Stimulated activated naive CD8-positive, alpha-beta T cell treated with anti-CD3 and anti-CD28 coated beads, Interleukin-15, amount 100 ng/mL, for 72 hours (primary cell): Measurements from ENCODE around the gene PGRMC1.
"Not testable (repeated sequence)": the region's sequence is repeated elsewhere in the genome, so short reads cannot be mapped to it uniquely, and the experiment has no call there.

Source experiments
- ATAC-seq: fragments of 150-1000 bp; cut with Tn5 transposase; 2 replicates; pipeline ENCODE4 v1.10.0; 2021; ENCODE audit warnings: mild to moderate bottlenecking, moderate library complexity
- DNase-seq, 2 donors: peaks; one replicate each; pipeline ENCODE4 v3.0.0; 2021 to 2022
- H3K27ac Mint-ChIP-seq, 2 donors: one replicate each; pipeline ENCODE4 v1.8.0; 2022; ENCODE audit warnings: mild to moderate bottlenecking in 2 of 2, mixed read lengths in 2 of 2, moderate library complexity in 2 of 2
- H3K27me3 Mint-ChIP-seq: one replicate; pipeline ENCODE4 v1.8.0; 2022; ENCODE audit warnings: mixed read lengths
- H3K4me1 Mint-ChIP-seq: one replicate; pipeline ENCODE4 v1.8.0; 2022; ENCODE audit warnings: mild to moderate bottlenecking, mixed read lengths
- H3K4me3 Mint-ChIP-seq, 2 donors: one replicate each; pipeline ENCODE4 v1.8.0; 2022; ENCODE audit warnings: mild to moderate bottlenecking in 2 of 2, mixed read lengths in 2 of 2, moderate library complexity in 1 of 2
- H3K9me3 Mint-ChIP-seq, 2 donors: one replicate each; pipeline ENCODE4 v1.8.0; 2022; ENCODE audit warnings: mixed read lengths in 2 of 2

PGRMC1 gene

DNA sequence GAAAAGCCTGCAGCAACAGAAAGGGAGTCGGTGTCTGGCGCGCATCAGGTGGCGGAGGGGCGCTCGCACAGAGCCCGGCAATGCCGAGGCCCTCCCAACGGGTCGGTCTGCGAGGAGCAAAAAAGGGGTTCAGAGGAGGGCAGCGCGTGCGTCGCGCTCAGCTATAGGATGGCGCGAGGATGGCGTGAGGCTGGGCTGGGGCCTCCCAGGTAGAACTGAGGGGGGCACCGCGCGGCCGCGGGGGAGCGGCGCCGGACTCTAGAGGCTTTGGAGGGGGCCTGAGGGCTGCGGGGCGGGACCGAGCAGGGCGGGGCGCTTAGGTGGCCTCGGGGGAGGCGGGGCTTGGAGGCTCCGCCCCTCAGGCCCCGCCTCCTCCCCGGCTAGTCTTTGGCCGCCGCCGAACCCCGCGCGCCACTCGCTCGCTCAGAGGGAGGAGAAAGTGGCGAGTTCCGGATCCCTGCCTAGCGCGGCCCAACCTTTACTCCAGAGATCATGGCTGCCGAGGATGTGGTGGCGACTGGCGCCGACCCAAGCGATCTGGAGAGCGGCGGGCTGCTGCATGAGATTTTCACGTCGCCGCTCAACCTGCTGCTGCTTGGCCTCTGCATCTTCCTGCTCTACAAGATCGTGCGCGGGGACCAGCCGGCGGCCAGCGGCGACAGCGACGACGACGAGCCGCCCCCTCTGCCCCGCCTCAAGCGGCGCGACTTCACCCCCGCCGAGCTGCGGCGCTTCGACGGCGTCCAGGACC, at the start of gene PGRMC1:
PGRMC1 (plus strand) TSS at position 414 of the 751 bp plus-strand sequence; CDS start at position 493, 79 bp downstream.
- Mint-ChIP-seq H3K9me3 (no peaks in the 10 kb centered on the region), H3K4me3 (peak within 1 kb of the TSS; percentile 84 to 89), H3K4me1 (peaks cover 36% of the 10 kb centered on the region), H3K27ac (peak within 1 kb of the TSS; percentile 90 to 99), H3K27me3 (peaks cover 8% of the 10 kb centered on the region)
- DNase-seq (peak; percentile 77 to 81), ATAC-seq (peak; percentile 93)

DNA sequence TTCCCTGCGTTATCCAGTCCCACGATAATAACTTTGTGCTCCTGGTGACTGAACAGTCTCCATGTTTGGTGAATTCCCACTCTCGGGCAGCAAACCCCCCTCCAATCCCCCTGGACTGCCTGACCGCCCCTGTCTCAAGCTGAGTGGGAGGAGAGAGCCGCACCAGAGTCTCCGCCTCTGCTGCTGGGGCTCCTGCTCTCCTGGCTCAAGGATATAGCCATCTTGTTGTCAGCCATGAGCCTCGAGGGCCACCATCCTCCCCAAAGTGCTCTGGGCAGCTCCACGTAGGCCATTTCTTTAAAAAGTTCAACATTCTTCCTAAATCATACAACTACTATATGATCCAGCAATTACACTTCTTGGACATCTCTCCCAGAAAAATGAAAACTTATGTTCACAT, 49.3 kb upstream of the PGRMC1 start:
- Mint-ChIP-seq H3K27me3 (no peaks in the 10 kb centered on the region), H3K27ac (no peak overlapping the region), H3K4me3 (no peak overlapping the region), H3K4me1 (no peaks in the 10 kb centered on the region), H3K9me3 (no peaks in the 10 kb centered on the region)
- ATAC-seq (no peak), DNase-seq (no peak)

DNA sequence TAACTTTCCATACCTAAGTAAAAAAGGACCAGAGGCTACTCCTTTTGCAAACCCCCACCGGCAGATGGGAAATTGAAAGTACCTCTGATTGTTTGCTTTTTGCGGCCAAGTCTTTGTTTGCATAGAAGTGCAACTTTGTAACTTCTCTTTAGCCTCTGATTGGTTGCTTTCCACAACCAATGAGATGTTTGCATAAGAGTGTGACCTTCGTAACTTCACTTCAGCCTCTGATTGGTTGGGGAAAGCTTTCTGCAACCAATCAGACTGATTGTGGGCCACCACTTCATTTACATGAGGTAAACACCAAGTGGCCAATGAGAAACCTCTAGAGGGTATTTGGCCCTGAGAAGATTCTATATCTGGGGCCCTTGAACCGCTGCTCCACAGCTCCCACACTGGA, 48.8 kb upstream of the PGRMC1 start:
- ATAC-seq, result no peak
- no peaks in the 10 kb centered on the region for H3K27me3 Mint-ChIP-seq
- no peak overlapping the region for H3K27ac Mint-ChIP-seq
- H3K4me3 Mint-ChIP-seq, result no peak overlapping the region
- H3K4me1 Mint-ChIP-seq, result no peaks in the 10 kb centered on the region
- H3K9me3 Mint-ChIP-seq, result no peaks in the 10 kb centered on the region
- DNase-seq, result no peak

DNA sequence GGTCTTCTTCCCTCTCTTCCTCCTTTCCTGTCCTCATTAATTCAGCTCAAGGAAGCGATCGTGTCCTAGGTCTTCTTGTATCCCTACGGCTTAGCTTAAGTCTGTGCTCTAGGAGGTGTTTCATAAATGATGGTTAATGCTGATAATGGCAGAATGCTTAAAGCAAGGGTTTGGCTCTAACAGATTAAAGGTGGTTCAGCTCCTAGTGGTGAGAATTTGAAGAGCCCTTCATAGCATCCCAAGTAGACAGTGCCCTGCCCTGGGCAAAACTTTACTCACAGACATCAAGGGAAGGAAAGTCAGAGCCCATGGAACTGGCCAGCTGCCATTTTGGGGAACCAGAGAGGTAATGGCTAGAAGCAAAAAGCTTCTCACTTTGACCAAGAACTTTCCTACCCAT, 47.0 kb upstream of the PGRMC1 start:
- no peak for DNase-seq
- Mint-ChIP-seq H3K27me3 (no peaks in the 10 kb centered on the region), H3K27ac (no peak overlapping the region), H3K4me1 (no peaks in the 10 kb centered on the region), H3K4me3 (no peak overlapping the region), H3K9me3 (no peaks in the 10 kb centered on the region)
- ATAC-seq, result no peak

DNA sequence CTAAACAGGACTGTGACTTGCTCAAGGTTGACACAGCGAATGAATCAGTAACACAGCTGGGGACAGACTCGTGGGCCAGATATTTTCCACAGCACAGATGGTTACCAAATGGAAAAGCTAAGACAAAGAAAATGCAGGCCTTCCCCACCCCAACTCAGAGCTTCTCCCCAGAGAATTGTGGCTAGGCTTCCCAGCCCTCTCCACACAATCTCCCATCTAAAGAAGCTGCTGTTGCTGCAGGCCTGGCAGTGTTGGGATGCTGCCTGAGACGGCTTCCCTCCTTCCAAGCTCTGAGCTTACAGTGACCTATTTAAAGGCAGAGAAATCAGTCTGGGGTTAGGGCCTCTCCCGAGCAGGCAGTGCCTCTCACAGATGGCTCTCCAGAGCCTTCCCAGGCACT, 46.5 kb upstream of the PGRMC1 start:
- Mint-ChIP-seq H3K4me1 (no peaks in the 10 kb centered on the region), H3K4me3 (no peak overlapping the region), H3K27me3 (no peaks in the 10 kb centered on the region), H3K27ac (no peak overlapping the region), H3K9me3 (no peaks in the 10 kb centered on the region)
- DNase-seq (no peak), ATAC-seq (no peak)

DNA sequence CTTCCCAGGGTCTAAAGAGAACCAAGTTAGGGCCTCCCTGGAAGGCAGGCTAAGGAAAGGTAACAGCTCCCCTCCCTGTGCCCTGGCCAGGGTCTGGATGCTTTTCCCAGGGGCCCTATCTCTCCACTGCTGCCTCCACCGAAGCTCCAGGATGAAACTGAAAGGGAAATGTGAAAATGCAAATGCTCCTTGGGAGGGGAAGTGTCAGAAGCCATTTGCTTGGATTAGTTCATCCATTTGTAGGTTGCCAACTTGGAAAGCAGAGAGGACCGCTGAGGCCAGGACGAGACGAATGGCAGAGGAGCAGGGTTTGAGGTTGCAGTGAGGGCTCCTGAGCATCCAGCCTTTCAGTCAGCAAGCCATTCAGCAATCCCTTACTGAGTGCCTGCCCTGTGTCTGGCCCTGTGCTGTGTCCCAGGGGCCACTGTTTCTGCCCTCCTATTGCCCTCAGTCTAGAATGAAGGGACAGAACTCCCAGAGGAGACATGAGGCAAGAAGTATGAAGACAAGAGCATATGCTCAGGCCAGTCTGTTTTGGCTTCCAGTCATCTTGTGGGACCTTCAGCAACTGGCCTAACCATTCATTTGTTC, 45.9 kb upstream of the PGRMC1 start:
- DNase-seq, result no peak
- no peak overlapping the region for H3K4me3 Mint-ChIP-seq
- ATAC-seq, result no peak
- no peaks in the 10 kb centered on the region for H3K9me3 Mint-ChIP-seq
- H3K4me1 Mint-ChIP-seq, result no peaks in the 10 kb centered on the region
- H3K27ac Mint-ChIP-seq, result no peak overlapping the region
- no peaks in the 10 kb centered on the region for H3K27me3 Mint-ChIP-seq

DNA sequence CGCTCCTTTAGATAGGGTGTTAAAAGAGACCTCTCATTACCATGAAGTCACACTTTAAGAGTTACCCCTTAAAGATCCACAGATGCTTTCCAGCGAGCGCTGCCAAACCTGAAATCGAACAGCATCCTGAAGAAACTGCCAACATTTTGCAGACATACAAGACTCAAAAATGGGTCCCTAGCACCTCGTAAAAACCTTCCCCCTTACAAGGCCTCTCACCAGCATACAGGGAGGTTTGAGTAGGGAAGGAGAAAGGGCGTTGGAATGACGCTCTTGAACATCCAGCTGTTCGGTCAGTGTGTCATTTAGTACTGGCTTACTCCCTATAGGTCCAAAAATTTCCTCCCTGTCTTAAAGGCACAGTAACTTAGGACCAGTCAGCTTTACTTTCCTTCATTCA, 45.3 kb upstream of the PGRMC1 start:
- Mint-ChIP-seq H3K4me1 (no peaks in the 10 kb centered on the region), H3K27ac (no peak overlapping the region), H3K4me3 (no peak overlapping the region), H3K27me3 (no peaks in the 10 kb centered on the region), H3K9me3 (no peaks in the 10 kb centered on the region)
- ATAC-seq (no peak), DNase-seq (no peak)

DNA sequence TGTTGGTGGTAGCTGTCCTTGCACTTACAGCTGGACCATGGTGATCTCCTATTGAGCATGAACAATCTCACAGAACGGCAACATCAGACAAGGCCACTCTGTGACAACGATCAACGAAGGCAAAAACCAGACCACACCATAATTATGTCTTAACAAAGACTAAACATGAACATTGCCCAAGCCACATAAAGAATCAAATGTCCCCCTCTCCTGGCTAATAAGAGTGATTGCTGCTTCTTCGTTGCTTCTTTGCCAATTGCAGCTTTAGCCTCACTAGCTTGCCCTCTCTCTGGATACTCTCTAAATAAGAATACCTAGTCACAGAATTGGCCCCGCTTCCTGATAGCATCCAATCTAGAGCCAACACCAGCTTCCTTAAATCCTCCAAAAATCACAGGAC, 41.5 kb upstream of the PGRMC1 start:
- Mint-ChIP-seq H3K27ac (peak overlapping the region in 1 of 2 donors; percentile 69), H3K4me1 (peaks cover 2% of the 10 kb centered on the region), H3K27me3 (no peaks in the 10 kb centered on the region), H3K4me3 (no peak overlapping the region), H3K9me3 (no peaks in the 10 kb centered on the region)
- no peak for DNase-seq
- no peak for ATAC-seq

DNA sequence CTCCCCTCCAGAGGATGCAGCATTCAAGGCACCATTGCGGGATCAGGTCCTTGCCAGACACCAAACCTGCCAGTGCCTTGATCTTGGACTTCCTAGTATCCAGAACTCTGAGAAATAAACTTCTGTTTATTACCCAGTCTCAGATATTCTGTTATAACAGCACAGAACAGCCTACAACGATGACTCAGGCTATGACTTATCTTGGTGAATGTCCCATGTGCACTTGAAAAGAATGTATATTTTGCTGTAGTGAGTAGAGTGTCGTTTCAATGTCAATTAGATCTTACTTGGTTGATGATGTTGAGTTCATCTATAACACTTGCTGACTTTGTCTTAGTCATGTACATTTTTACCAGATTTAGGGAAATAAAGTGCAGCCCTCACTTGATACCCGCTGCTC, 34.5 kb upstream of the PGRMC1 start:
- H3K4me3 Mint-ChIP-seq, result no peak overlapping the region
- H3K9me3 Mint-ChIP-seq, result no peaks in the 10 kb centered on the region
- no peak for DNase-seq
- H3K27ac Mint-ChIP-seq, result no peak overlapping the region
- peaks cover 15% of the 10 kb centered on the region for H3K4me1 Mint-ChIP-seq
- peaks cover 10% of the 10 kb centered on the region for H3K27me3 Mint-ChIP-seq
- ATAC-seq, result no peak

DNA sequence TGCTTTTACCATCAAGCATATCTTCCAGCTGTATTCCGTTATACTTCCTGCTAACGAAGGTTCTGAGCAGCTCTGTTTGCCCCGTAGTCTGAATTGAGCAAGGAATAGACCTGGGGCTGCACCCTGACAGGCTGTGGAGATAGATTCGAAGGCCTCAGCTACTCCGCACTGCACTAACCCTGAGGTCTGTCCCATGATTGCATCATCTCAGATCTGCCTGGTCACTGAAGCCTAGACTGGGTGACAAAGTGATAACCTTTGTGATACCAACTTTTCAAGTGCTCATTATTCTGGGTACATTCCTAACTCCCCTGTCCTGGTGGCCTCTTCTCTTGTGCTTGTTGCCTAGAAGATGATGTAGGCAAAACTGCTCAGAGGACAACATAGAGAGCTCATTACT, 29.9 kb upstream of the PGRMC1 start:
- Mint-ChIP-seq H3K4me3 (peak overlapping the region in 1 of 2 donors; percentile 9), H3K27me3 (peaks cover 10% of the 10 kb centered on the region), H3K27ac (peak overlapping the region in 1 of 2 donors; percentile 89), H3K9me3 (no peaks in the 10 kb centered on the region), H3K4me1 (peaks cover 5% of the 10 kb centered on the region)
- ATAC-seq (no peak), DNase-seq (peak in 1 of 2 donors; percentile 1)

DNA sequence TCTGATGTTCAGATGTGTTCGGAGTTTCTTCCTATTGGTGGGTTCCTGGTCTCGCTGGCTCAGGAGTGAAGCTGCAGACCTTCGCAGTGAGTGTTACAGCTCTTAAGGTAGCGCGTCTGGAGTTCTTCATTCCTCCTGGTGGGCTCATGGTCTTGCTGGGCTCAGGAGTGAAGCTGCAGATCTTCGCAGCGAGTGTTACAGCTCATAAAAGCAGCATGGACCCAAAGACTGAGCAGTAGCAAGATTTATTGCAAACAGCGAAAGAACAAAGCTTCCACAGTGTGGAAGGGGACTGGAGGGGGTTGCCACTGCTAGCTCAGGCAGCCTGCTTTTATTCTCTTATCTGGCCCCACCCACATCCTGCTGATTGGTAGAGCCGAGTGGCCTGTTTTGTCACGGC, 28.6 kb upstream of the PGRMC1 start:
- not testable (repeated sequence) for H3K9me3 Mint-ChIP-seq
- H3K27me3 Mint-ChIP-seq, result peaks cover 10% of the 10 kb centered on the region

DNA sequence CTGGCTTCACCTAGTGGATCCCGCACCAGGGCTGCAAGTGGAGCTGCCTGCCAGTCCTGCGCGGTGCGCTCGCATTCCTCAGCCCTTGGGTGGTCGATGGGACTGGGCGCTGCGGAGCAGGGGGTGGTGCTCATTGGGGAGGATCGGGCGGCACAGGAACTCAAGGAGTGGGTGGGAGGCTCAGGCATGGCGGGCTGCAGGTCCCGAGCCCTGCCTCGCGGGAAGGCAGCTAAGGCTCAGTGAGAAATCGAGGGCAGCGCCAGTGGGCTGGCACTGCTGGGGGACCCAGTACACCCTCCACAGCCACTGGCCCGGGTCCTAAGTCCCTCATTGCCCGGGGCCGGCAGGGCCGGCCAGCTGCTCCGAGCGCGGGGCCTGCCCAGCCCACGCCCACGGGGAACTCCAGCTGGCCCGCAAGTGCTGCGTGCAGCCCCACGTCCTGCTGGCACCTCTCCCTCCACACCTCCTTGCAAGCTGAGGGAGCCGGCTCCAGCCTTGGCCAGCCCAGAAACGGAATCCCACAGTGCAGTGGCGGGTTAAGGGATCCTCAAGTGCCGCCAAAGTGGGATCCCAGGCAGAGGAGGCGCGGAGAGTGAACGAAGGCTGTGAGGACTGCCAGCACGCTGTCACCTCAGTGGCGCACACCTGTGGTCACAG, 27.6 kb upstream of the PGRMC1 start:
- Mint-ChIP-seq H3K27me3 (peaks cover 10% of the 10 kb centered on the region), H3K9me3 (no peaks in the 10 kb centered on the region), H3K27ac (no peak overlapping the region), H3K4me3 (no peak overlapping the region), H3K4me1 (peaks cover 5% of the 10 kb centered on the region)
- DNase-seq (no peak), ATAC-seq (no peak)

More for the DNA sequence above, 28.6 kb upstream of the PGRMC1 start:
- H3K4me3 Mint-ChIP-seq, ATAC-seq, H3K4me1 Mint-ChIP-seq, DNase-seq: not testable (repeated sequence)
- H3K27ac Mint-ChIP-seq, result peak overlapping the region in 1 of 2 donors; percentile 67

DNA sequence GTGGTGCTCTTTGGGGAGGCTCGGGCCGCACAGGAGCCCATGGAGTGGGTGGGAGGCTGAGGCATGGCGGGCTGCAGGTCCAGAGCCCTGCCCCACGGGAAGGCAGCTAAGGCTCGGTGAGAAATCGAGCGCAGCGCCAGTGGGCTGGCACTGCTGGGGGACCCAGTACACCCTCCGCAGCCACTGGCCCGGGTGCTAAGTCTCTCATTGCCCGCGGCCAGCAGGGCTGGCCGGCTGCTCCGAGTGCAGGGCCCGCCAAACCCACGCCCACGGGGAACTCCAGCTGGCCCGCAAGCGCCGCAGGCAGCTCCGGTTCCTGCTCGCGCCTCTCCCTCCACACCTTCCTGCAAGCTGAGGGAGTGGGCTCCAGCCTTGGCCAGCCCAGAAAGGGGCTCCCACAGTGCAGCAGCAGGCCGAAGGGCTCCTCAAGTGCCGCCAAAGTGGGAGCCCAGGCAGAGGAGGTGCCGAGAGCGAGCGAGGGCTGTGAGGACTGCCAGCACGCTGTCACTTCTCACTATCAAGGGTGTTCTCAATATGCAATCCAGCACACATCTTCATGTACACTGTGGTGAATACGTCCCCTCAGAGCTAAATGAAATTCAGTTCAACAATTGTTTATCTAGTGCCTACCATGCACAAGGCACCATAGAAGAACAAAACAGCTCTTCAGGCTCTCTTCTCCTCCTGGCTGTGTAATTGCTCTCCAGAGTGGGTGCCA, 25.0 kb upstream of the PGRMC1 start:
- ATAC-seq, result not testable (repeated sequence)

DNA sequence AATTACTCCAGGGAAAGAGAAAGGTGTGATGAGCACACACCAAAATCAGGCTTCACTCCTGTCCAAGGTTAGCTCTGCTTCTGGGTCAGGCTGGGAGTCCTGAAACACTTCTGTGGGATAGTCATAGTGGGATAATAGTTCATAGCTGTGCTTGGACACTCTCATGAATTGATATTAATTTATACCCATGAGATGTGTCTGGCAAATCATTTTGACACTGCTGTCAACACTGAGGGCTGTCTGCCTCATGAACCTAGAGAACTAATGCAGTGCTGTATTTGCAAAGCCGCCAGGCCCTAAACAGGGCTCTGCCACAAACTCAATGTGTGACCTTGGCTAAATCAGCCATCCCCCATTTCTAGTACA, 24.5 kb upstream of the PGRMC1 start:
- H3K9me3 Mint-ChIP-seq, result no peaks in the 10 kb centered on the region
- H3K27ac Mint-ChIP-seq, result no peak overlapping the region
- no peaks in the 10 kb centered on the region for H3K4me1 Mint-ChIP-seq
- no peak overlapping the region for H3K4me3 Mint-ChIP-seq
- DNase-seq (no peak), ATAC-seq (no peak)
- no peaks in the 10 kb centered on the region for H3K27me3 Mint-ChIP-seq

More for the DNA sequence above, 25.0 kb upstream of the PGRMC1 start:
- H3K4me3 Mint-ChIP-seq, H3K27me3 Mint-ChIP-seq, H3K4me1 Mint-ChIP-seq, H3K9me3 Mint-ChIP-seq, H3K27ac Mint-ChIP-seq, DNase-seq: not testable (repeated sequence)

DNA sequence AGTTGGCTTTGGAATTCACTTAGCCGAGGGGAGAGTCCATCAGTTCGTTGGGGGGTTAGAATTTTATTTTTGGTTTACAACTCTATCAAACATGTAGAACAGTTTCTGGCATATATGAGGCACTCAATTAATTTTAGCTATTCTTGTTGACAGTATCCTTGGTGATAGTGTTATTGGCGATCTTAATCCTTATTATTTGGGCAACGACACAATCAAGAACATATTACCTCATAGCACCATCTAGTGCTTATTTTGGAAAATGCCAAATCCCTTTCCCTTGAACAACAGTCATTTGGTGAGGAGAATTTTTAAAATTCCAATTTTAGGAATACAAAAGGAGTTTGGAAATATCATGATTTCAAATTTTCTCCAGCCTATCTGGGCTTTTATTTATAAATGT, 17.9 kb upstream of the PGRMC1 start:
- Mint-ChIP-seq H3K4me3 (no peak overlapping the region), H3K9me3 (no peaks in the 10 kb centered on the region), H3K27ac (no peak overlapping the region), H3K4me1 (no peaks in the 10 kb centered on the region), H3K27me3 (peaks cover 5% of the 10 kb centered on the region)
- no peak for DNase-seq
- no peak for ATAC-seq

DNA sequence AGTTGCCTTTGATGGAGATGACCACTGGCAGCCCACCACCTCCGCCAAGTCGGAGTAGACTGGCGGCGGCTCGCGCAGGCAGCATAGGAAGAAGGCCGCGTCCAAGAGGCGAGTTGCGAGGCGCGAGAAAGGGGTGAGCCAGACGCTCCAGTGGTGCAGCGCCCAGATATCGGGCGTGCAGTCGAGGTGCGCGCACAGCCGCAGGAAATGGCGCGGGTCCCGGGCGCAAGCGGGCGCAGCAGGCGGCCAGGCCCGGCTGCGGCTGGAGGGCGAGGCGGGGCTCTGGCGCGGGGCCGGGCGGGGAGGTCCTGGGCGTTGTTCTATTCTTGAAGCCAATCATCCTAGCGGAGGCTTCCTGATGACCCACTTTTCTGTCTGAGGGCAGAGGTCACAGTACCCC, 13.2 kb upstream of the PGRMC1 start:
- no peak overlapping the region for H3K27ac Mint-ChIP-seq
- H3K27me3 Mint-ChIP-seq, result peaks cover 23% of the 10 kb centered on the region

More for the DNA sequence above, 13.2 kb upstream of the PGRMC1 start:
- Mint-ChIP-seq H3K4me1 (no peaks in the 10 kb centered on the region), H3K9me3 (no peaks in the 10 kb centered on the region), H3K4me3 (no peak overlapping the region)
- ATAC-seq, result no peak
- no peak for DNase-seq
